ENCODE measurements around the gene DBN1. TPM values are rescaled to one million over a fixed set of nuclear protein-coding genes. Genes with fewer than 3 reads are reported as not detected.

The DBN1 gene
- polyA plus RNA-seq, 1 of the 3 experiments (the other 2 are of a cell fraction), result 244 TPM

- Histone ChIP-seq H3K36me3 (replicated peaks in 1 of 2; ENCODE audit: control insufficient read depth in 1 of 2, insufficient read depth in 2 of 2, low read length in 1 of 2) (peaks cover 0 to 4% of the 10 kb centered on the region in 2 experiments), H3K4me2 (peak overlapping the region; percentile 69), H3K9me3 (no peaks in the 10 kb centered on the region), H3K9me2 (no peaks in the 10 kb centered on the region), H3K27ac (ENCODE audit: low read depth in 2 of 2, low read length in 1 of 2) (peak overlapping the region; percentile 89 to 92), H3K79me2 (ENCODE audit: insufficient read depth) (peaks cover 30% of the 10 kb centered on the region), H3K9ac (peak overlapping the region; percentile 73), H3K4me3 (ENCODE audit: low read depth in 2 of 2, low read length in 1 of 2) (peak overlapping the region; percentile 53 to 68), H3K4me1 (ENCODE audit: control insufficient read depth in 1 of 2, insufficient read depth in 2 of 2, low read depth in 1 of 2, low read length in 1 of 2) (peaks cover 5 to 33% of the 10 kb centered on the region in 2 experiments; a peak in 2 of 4 replicates), H3F3A (replicated peaks; ENCODE audit: insufficient read depth) (peaks cover 12% of the 10 kb centered on the region), H3K27me3 (ENCODE audit: insufficient read depth) (no peaks in the 10 kb centered on the region), H2AFZ (ENCODE audit: low read depth) (peak overlapping the region; percentile 85), H4K20me1 (ENCODE audit: insufficient read depth) (0 out of 2 replicates have a peak, but pooled peaks cover 13% of the 10 kb centered on the region)
- ChIA-PET CTCF (interaction anchor here (0.9 to 10.8 kb wide), 13 partner anchors 15 to 313 kb away, joined by 3 to 120 read pairs (median 4); no protein-coding TSS in a partner anchor), POLR2A (interaction anchor here (0.6 to 2.1 kb wide), 8 partner anchors 11 to 115 kb away, joined by 3 to 16 read pairs (median 6); partner anchors contain the start of gene PRR7)
- WGBS (ENCODE audit: low lambda C conversion rate), result 4% methylated on average over 28 of the region's 52 CpGs
- peak; percentile 99 for DNase-seq
- TF ChIP-seq RAD21 (IDR thresholded peaks at IDR 0.05; ENCODE audit: low read length), result no peak
- no peak for TF ChIP-seq RXRA (IDR thresholded peaks at IDR 0.05; ENCODE audit: borderline replicate concordance, low read depth)
- no peak for TF ChIP-seq RCOR1 (IDR thresholded peaks at IDR 0.05; ENCODE audit: low read length)
- no peak for TF ChIP-seq EZH2phosphoT487 (IDR thresholded peaks at IDR 0.05; ENCODE audit: borderline replicate concordance, low read depth)
- no peak; the same call in 1 of the 2 replicates for TF ChIP-seq MAX (IDR thresholded peaks at IDR 0.05; ENCODE audit: low read depth)
- no peak for TF ChIP-seq FOXJ3 (CRISPR knock-in tag; IDR thresholded peaks at IDR 0.05)
- TF ChIP-seq ZBTB33 (IDR thresholded peaks at IDR 0.05; ENCODE audit: borderline replicate concordance, low read depth), result no peak
- peak; percentile 99 for TF ChIP-seq PBX3 (IDR thresholded peaks at IDR 0.05)
- peak; percentile 67 for TF ChIP-seq GABPA (IDR thresholded peaks at IDR 0.05; ENCODE audit: low read depth)
- TF ChIP-seq TAF1 (IDR thresholded peaks at IDR 0.05; ENCODE audit: borderline replicate concordance, low read depth, low read length), result peak; percentile 61; the same call in 1 of the 2 replicates
- no peak for TF ChIP-seq JUND (IDR thresholded peaks at IDR 0.05)
- peak; percentile 22; the same call in 1 of the 2 replicates for TF ChIP-seq MXI1 (IDR thresholded peaks at IDR 0.05; ENCODE audit: low read depth, low read length)
- peak; percentile 64 for TF ChIP-seq CHD2 (IDR thresholded peaks at IDR 0.05; ENCODE audit: low read length, partially characterized antibody)
- TF ChIP-seq FOSL2 (IDR thresholded peaks at IDR 0.05; ENCODE audit: borderline replicate concordance, low read depth), result no peak
- no peak for TF ChIP-seq USF1 (IDR thresholded peaks at IDR 0.05; ENCODE audit: borderline replicate concordance, low read depth)
- TF ChIP-seq GATA2 (CRISPR knock-in tag; IDR thresholded peaks at IDR 0.05), result no peak
- no peak for TF ChIP-seq SMC3 (IDR thresholded peaks at IDR 0.05; ENCODE audit: low read depth, low read length)
- TF ChIP-seq RFX5 (IDR thresholded peaks at IDR 0.05; ENCODE audit: low read length), result peak; percentile 76
- TF ChIP-seq MEF2A (IDR thresholded peaks at IDR 0.05; ENCODE audit: borderline replicate concordance, low read depth), result no peak
- TF ChIP-seq ELF1 (IDR thresholded peaks at IDR 0.05), result peak; percentile 73; the same call in 1 of the 2 replicates
- no peak for TF ChIP-seq TEAD4 (IDR thresholded peaks at IDR 0.05; ENCODE audit: borderline replicate concordance, insufficient read depth)
- no peak for TF ChIP-seq YY1 (IDR thresholded peaks at IDR 0.05; ENCODE audit: low read depth)
- peak; percentile 19; the same call in 1 of the 2 replicates for TF ChIP-seq SIN3A (IDR thresholded peaks at IDR 0.05; ENCODE audit: borderline replicate concordance, low read depth, low read length)
- TF ChIP-seq TCF12 (IDR thresholded peaks at IDR 0.05), result no peak
- peak; percentile 16; the same call in 1 of the 2 replicates for TF ChIP-seq NFIC (IDR thresholded peaks at IDR 0.05; ENCODE audit: borderline replicate concordance)
- TF ChIP-seq NRF1 (IDR thresholded peaks at IDR 0.05; ENCODE audit: low read depth, low read length), result no peak
Measured at GRCh38 chr5:177425801-177426565, 47.5 kb downstream of the DBN1 start.

Measured in SK-N-SH (cell line).